ENCODE data around the gene KCNH3. TPM values are rescaled to one million over a fixed set of nuclear protein-coding genes. Genes with fewer than 3 reads are reported as not detected.

Gene KCNH3
- total and polyA plus RNA-seq, 4 donors, result 0.07 to 0.24 (median 0.19) TPM; not detected in 1

DNA sequence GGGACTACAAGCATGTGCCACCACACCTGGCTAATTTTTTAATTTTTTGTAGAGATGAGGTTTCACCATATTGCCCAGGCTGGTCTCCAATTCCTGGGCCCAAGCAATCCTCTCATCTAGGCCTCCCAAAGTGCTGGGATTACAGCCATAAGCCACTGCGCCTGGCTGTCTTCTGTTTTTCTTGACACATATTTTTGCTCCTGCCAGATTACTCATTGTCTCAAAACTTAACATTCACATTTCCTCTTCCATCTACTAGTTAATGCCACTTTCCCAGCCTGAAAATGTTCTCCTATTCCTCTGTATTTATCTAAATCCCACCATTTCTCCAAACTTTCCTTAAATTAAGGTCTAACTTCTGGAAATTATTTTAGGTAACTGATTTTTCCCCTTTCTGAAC lies 36.2 kb upstream of the KCNH3 start:
- DNase-seq (ENCODE audit: low spot score), result no peak
- WGBS, result 97% methylated on average over 1 of the region's 1 CpG
- Histone ChIP-seq H3K4me1 (ENCODE audit: control insufficient read depth in 4 of 4, insufficient read depth in 4 of 4, low read length in 3 of 4) (no peaks in the 10 kb centered on the region), H3K27me3 (ENCODE audit: control insufficient read depth in 4 of 4, insufficient read depth in 4 of 4, low read length in 3 of 4) (no peaks in the 10 kb centered on the region), H3K36me3 (ENCODE audit: control insufficient read depth in 4 of 4, insufficient read depth in 3 of 4, low read depth in 1 of 4, low read length in 3 of 4) (peaks cover 0 to 4% (median 0%) of the 10 kb centered on the region in 4 donors), H3K4me3 (ENCODE audit: low read depth in 1 of 3, low read length in 3 of 3) (no peak overlapping the region), H3K27ac (ENCODE audit: low read depth in 1 of 2, low read length in 2 of 2) (no peak overlapping the region), H3K9me3 (ENCODE audit: control insufficient read depth in 4 of 4, low read length in 3 of 4) (no peaks in the 10 kb centered on the region), H3K9ac (ENCODE audit: low read depth in 1 of 2, low read length in 2 of 2) (no peak overlapping the region)
- TF ChIP-seq, protein P1, sequence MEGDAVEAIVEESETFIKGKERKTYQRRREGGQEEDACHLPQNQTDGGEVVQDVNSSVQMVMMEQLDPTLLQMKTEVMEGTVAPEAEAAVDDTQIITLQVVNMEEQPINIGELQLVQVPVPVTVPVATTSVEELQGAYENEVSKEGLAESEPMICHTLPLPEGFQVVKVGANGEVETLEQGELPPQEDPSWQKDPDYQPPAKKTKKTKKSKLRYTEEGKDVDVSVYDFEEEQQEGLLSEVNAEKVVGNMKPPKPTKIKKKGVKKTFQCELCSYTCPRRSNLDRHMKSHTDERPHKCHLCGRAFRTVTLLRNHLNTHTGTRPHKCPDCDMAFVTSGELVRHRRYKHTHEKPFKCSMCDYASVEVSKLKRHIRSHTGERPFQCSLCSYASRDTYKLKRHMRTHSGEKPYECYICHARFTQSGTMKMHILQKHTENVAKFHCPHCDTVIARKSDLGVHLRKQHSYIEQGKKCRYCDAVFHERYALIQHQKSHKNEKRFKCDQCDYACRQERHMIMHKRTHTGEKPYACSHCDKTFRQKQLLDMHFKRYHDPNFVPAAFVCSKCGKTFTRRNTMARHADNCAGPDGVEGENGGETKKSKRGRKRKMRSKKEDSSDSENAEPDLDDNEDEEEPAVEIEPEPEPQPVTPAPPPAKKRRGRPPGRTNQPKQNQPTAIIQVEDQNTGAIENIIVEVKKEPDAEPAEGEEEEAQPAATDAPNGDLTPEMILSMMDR (IDR thresholded peaks at IDR 0.05; ENCODE audit: low read depth, low read length, missing input control), result no peak
- TF ChIP-seq TAF1 (conservative IDR thresholded peaks at IDR 0.05) (no peak), JUND (IDR thresholded peaks at IDR 0.05) (no peak), SP1 (IDR thresholded peaks at IDR 0.05) (no peak), RAD21 (IDR thresholded peaks at IDR 0.05) (no peak), RXRA (IDR thresholded peaks at IDR 0.05) (no peak), HNF4G (IDR thresholded peaks at IDR 0.05) (no peak), NR2F2 (IDR thresholded peaks at IDR 0.05) (no peak), HNF4A (conservative IDR thresholded peaks at IDR 0.05) (no peak), GABPA (IDR thresholded peaks at IDR 0.05 in 1 of 2, conservative IDR thresholded peaks at IDR 0.05 in 1 of 2) (no peak), YY1 (IDR thresholded peaks at IDR 0.05) (no peak), FOXA2 (IDR thresholded peaks at IDR 0.05) (no peak), EGR1 (IDR thresholded peaks at IDR 0.05; ENCODE audit: low read depth in 2 of 2) (no peak), FOXA1 (IDR thresholded peaks at IDR 0.05) (no peak)
- TF ChIP-seq, protein P2, sequence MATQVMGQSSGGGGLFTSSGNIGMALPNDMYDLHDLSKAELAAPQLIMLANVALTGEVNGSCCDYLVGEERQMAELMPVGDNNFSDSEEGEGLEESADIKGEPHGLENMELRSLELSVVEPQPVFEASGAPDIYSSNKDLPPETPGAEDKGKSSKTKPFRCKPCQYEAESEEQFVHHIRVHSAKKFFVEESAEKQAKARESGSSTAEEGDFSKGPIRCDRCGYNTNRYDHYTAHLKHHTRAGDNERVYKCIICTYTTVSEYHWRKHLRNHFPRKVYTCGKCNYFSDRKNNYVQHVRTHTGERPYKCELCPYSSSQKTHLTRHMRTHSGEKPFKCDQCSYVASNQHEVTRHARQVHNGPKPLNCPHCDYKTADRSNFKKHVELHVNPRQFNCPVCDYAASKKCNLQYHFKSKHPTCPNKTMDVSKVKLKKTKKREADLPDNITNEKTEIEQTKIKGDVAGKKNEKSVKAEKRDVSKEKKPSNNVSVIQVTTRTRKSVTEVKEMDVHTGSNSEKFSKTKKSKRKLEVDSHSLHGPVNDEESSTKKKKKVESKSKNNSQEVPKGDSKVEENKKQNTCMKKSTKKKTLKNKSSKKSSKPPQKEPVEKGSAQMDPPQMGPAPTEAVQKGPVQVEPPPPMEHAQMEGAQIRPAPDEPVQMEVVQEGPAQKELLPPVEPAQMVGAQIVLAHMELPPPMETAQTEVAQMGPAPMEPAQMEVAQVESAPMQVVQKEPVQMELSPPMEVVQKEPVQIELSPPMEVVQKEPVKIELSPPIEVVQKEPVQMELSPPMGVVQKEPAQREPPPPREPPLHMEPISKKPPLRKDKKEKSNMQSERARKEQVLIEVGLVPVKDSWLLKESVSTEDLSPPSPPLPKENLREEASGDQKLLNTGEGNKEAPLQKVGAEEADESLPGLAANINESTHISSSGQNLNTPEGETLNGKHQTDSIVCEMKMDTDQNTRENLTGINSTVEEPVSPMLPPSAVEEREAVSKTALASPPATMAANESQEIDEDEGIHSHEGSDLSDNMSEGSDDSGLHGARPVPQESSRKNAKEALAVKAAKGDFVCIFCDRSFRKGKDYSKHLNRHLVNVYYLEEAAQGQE (IDR thresholded peaks at IDR 0.05), result no peak
- TF ChIP-seq, protein P3, sequence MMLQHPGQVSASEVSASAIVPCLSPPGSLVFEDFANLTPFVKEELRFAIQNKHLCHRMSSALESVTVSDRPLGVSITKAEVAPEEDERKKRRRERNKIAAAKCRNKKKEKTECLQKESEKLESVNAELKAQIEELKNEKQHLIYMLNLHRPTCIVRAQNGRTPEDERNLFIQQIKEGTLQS (IDR thresholded peaks at IDR 0.05), result no peak
- TF ChIP-seq, protein P4, sequence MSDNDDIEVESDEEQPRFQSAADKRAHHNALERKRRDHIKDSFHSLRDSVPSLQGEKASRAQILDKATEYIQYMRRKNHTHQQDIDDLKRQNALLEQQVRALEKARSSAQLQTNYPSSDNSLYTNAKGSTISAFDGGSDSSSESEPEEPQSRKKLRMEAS (IDR thresholded peaks at IDR 0.05), result no peak
- TF ChIP-seq, protein P5, sequence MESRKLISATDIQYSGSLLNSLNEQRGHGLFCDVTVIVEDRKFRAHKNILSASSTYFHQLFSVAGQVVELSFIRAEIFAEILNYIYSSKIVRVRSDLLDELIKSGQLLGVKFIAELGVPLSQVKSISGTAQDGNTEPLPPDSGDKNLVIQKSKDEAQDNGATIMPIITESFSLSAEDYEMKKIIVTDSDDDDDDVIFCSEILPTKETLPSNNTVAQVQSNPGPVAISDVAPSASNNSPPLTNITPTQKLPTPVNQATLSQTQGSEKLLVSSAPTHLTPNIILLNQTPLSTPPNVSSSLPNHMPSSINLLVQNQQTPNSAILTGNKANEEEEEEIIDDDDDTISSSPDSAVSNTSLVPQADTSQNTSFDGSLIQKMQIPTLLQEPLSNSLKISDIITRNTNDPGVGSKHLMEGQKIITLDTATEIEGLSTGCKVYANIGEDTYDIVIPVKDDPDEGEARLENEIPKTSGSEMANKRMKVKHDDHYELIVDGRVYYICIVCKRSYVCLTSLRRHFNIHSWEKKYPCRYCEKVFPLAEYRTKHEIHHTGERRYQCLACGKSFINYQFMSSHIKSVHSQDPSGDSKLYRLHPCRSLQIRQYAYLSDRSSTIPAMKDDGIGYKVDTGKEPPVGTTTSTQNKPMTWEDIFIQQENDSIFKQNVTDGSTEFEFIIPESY (IDR thresholded peaks at IDR 0.05), result no peak
